Measurements from ENCODE around the gene BRINP3.

The BRINP3 gene

GRCh38 chr1:190243056-190243455 lies 234.6 kb downstream of the BRINP3 start:
- no peak for TF ChIP-seq CTCF (IDR thresholded peaks at IDR 0.05; ENCODE audit: borderline replicate concordance, insufficient read depth, low read depth, low read length)
- H3K4me3 ChIP-seq (ENCODE audit: low read depth, low read length), result no peak overlapping the region

- no peak overlapping the region for H3K4me3 ChIP-seq (ENCODE audit: low read depth, low read length)
- no peak for TF ChIP-seq CTCF (IDR thresholded peaks at IDR 0.05; ENCODE audit: borderline replicate concordance, insufficient read depth, low read depth, low read length)
Observed at GRCh38 chr1:190226006-190226405, 251.7 kb downstream of the BRINP3 start.

- no peak for TF ChIP-seq CTCF (IDR thresholded peaks at IDR 0.05; ENCODE audit: borderline replicate concordance, insufficient read depth, low read depth, low read length)
- no peak overlapping the region for H3K4me3 ChIP-seq (ENCODE audit: low read depth, low read length)
Observed at GRCh38 chr1:190212450-190212849, 265.2 kb downstream of the BRINP3 start.

GRCh38 chr1:190207733-190208132 lies 269.9 kb downstream of the BRINP3 start:
- H3K4me3 ChIP-seq (ENCODE audit: low read depth, low read length), result no peak overlapping the region
- no peak for TF ChIP-seq CTCF (IDR thresholded peaks at IDR 0.05; ENCODE audit: borderline replicate concordance, insufficient read depth, low read depth, low read length)

GRCh38 chr1:190205713-190206112 lies 272.0 kb downstream of the BRINP3 start:
- H3K4me3 ChIP-seq (ENCODE audit: low read depth, low read length), result no peak overlapping the region
- TF ChIP-seq CTCF (IDR thresholded peaks at IDR 0.05; ENCODE audit: borderline replicate concordance, insufficient read depth, low read depth, low read length), result no peak

- no peak overlapping the region for H3K4me3 ChIP-seq (ENCODE audit: low read depth, low read length)
- TF ChIP-seq CTCF (IDR thresholded peaks at IDR 0.05; ENCODE audit: borderline replicate concordance, insufficient read depth, low read depth, low read length), result no peak
Observed at GRCh38 chr1:190196020-190196419, 281.6 kb downstream of the BRINP3 start.

GRCh38 chr1:190193508-190194115 lies 284.1 kb downstream of the BRINP3 start:
- no peak for TF ChIP-seq CTCF (IDR thresholded peaks at IDR 0.05; ENCODE audit: borderline replicate concordance, insufficient read depth, low read depth, low read length)

More at GRCh38 chr1:190193508-190194115, 284.1 kb downstream of the BRINP3 start:
- no peak overlapping the region for H3K4me3 ChIP-seq (ENCODE audit: low read depth, low read length)
